Endodermal cell (in vitro differentiated cells): ENCODE measurements around the gene GAREM1. TPM values are rescaled to one million over a fixed set of nuclear protein-coding genes. Genes with fewer than 3 reads are reported as not detected.
A peak's percentile ranks its signal among the peaks of the same experiment; 100 is the strongest.

ENCODE experiments used
- DNase-seq: peaks from one replicate; pipeline ENCODE4 v3.0.0-alpha.2; 2017
- H3K27ac ChIP-seq: 2 replicates; pipeline ENCODE4 v1.5.1; 2013; ENCODE audit warnings: mild to moderate bottlenecking, low read depth, low read length, moderate library complexity
- H3K27me3 ChIP-seq: 2 replicates; pipeline ENCODE4 v1.6.1; 2013; ENCODE audit warnings: mild to moderate bottlenecking, low read length, moderate library complexity; ENCODE audit not compliant: insufficient read depth, control insufficient read depth, poor library complexity, severe bottlenecking
- H3K36me3 ChIP-seq: 2 replicates; pipeline ENCODE4 v1.7.0; 2013; ENCODE audit warnings: mild to moderate bottlenecking, low read length, moderate library complexity; ENCODE audit not compliant: control insufficient read depth, insufficient read depth
- H3K4me1 ChIP-seq: one replicate; pipeline ENCODE4 v1.7.0; 2013; ENCODE audit warnings: low read length; ENCODE audit not compliant: control insufficient read depth, insufficient read depth
- H3K4me3 ChIP-seq: 2 replicates; pipeline ENCODE4 v1.5.1; 2013; ENCODE audit warnings: mild to moderate bottlenecking, low read length, moderate library complexity
- H3K9ac ChIP-seq: 2 replicates; pipeline ENCODE4 v1.6.1; 2013; ENCODE audit warnings: mild to moderate bottlenecking, low read length, moderate library complexity; ENCODE audit not compliant: poor library complexity, severe bottlenecking; ENCODE audit errors: extremely low read depth
- H3K9me3 ChIP-seq: 2 replicates; pipeline ENCODE4 v1.6.1; 2013; ENCODE audit warnings: mild to moderate bottlenecking, low read length, moderate library complexity; ENCODE audit not compliant: control insufficient read depth
- H3K27ac Mint-ChIP-seq: 2 replicates; pipeline ENCODE4 v1.8.0; 2020; ENCODE audit warnings: mixed read lengths
- H3K27me3 Mint-ChIP-seq: 2 replicates; pipeline ENCODE4 v1.8.0; 2021; ENCODE audit warnings: mild to moderate bottlenecking, mixed read lengths; ENCODE audit not compliant: insufficient read depth
- H3K36me3 Mint-ChIP-seq: 2 replicates; pipeline ENCODE4 v1.8.0; 2020; ENCODE audit warnings: low read depth, mixed read lengths
- H3K4me1 Mint-ChIP-seq: 2 replicates; pipeline ENCODE4 v1.8.0; 2020; ENCODE audit warnings: mixed read lengths
- H3K4me3 Mint-ChIP-seq: 2 replicates; pipeline ENCODE4 v1.8.0; 2020; ENCODE audit warnings: mild to moderate bottlenecking, moderate library complexity, mixed read lengths
- H3K9me3 Mint-ChIP-seq: 2 replicates; pipeline ENCODE4 v1.8.0; 2020; ENCODE audit warnings: mild to moderate bottlenecking, mixed read lengths
- WGBS, 2 experiments: methylation state at CpG; one replicate each; pipeline versions ENCODE4 v1.1.5 to v1.1.7; 2013; ENCODE audit warnings: missing lambda C conversion rate in 2 of 2, mixed read lengths in 1 of 2; ENCODE audit not compliant: insufficient coverage in 1 of 2, insufficient read length in 1 of 2; 5-methylcytosine and 5-hydroxymethylcytosine counted together
- total RNA-seq, 2 donors: library from RNA; stranded (reverse); fragmentation: NEBNext Ultra II Directional in 1 of 2; extraction: Animal tissue kit (Norgen Biotek cat#: 25700) in 1 of 2; gene quantifications; 2 replicates in 1 of 2; 3 replicates in 1 of 2; pipeline ENCODE4 v1.2.1, GENCODE V29; 2021
- TF ChIP-seq, protein P1 (sequence below): fragments of 200-600 bp; sonication (generic); conservative IDR thresholded peaks from 2 replicates; pipeline ENCODE4 v1.5.0; 2021; ENCODE audit warnings: antibody characterized with exemption, mild to moderate bottlenecking

The GAREM1 gene
- total RNA-seq, 2 donors from 2014 or later: 9.2 to 9.4 TPM

DNA sequence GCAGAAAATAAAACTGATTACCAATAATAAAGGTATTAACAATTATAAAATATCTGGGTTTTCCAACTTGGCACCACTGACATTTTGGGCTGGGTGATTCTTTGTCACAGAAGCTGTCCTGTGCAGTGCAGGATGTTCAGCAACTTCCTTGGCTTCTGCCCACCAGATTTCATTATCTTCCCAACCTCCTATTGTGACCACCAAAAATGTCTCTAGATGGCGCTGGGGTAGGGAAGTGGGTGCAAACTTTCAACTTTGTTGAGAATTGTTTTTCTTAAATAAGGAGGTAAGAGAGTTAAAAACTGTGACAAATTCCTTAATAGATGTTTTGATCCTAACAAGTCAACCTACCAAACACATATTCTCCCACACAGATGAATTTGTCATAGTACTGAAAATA, 90.1 kb downstream of the GAREM1 start:
- Mint-ChIP-seq H3K27ac (no peak overlapping the region), H3K36me3 (peaks cover 3% of the 10 kb centered on the region), H3K4me3 (no peak overlapping the region), H3K27me3 (no peaks in the 10 kb centered on the region), H3K9me3 (no peaks in the 10 kb centered on the region), H3K4me1 (peaks cover 27% of the 10 kb centered on the region)
- no peaks in the 10 kb centered on the region for H3K36me3 ChIP-seq
- no peaks in the 10 kb centered on the region for H3K9me3 ChIP-seq
- H3K27ac ChIP-seq: no peak overlapping the region
- no peak overlapping the region for H3K9ac ChIP-seq
- WGBS, 2 experiments: 50% methylated on average over 1 of the region's 1 CpG; no CpG with 5 or more reads in 1 of the 2 experiments
- TF ChIP-seq, protein P1, sequence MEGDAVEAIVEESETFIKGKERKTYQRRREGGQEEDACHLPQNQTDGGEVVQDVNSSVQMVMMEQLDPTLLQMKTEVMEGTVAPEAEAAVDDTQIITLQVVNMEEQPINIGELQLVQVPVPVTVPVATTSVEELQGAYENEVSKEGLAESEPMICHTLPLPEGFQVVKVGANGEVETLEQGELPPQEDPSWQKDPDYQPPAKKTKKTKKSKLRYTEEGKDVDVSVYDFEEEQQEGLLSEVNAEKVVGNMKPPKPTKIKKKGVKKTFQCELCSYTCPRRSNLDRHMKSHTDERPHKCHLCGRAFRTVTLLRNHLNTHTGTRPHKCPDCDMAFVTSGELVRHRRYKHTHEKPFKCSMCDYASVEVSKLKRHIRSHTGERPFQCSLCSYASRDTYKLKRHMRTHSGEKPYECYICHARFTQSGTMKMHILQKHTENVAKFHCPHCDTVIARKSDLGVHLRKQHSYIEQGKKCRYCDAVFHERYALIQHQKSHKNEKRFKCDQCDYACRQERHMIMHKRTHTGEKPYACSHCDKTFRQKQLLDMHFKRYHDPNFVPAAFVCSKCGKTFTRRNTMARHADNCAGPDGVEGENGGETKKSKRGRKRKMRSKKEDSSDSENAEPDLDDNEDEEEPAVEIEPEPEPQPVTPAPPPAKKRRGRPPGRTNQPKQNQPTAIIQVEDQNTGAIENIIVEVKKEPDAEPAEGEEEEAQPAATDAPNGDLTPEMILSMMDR: peak; percentile 53
- no peaks in the 10 kb centered on the region for H3K4me1 ChIP-seq
- H3K27me3 ChIP-seq: no peaks in the 10 kb centered on the region
- no peak overlapping the region for H3K4me3 ChIP-seq
- no peak for DNase-seq

DNA sequence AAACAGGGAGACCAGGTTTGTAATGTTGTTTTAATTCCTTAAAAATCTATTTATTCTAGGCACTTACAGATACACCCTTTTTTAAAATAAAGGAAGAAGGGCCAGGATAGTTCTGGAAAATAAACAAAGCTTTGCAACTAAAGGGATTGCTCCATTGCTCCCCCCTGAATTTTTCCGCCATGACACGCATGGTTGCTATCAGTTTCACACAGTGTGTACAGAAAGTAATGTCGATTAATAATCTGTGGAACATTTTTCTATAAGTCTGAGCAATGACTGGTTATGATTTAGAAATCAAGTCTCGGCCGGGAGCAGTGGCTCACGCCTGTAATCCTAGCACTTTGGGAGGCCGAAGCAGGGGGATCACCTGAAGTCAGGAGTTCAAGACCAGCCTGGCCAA, 90.8 kb downstream of the GAREM1 start:
- no peaks in the 10 kb centered on the region for H3K27me3 ChIP-seq
- no peaks in the 10 kb centered on the region for H3K9me3 Mint-ChIP-seq
- TF ChIP-seq, protein P1: no peak
- peaks cover 27% of the 10 kb centered on the region for H3K4me1 Mint-ChIP-seq
- H3K36me3 ChIP-seq: no peaks in the 10 kb centered on the region
- peaks cover 3% of the 10 kb centered on the region for H3K36me3 Mint-ChIP-seq
- WGBS, 2 experiments: 92 to 96% methylated on average over 4 to 7 of the region's 7 CpGs
- no peak overlapping the region for H3K27ac ChIP-seq
- H3K4me1 ChIP-seq: no peaks in the 10 kb centered on the region
- H3K9ac ChIP-seq: no peak overlapping the region
- DNase-seq: no peak
- no peak overlapping the region for H3K4me3 Mint-ChIP-seq
- H3K27ac Mint-ChIP-seq: no peak overlapping the region
- H3K9me3 ChIP-seq: no peaks in the 10 kb centered on the region
- H3K4me3 ChIP-seq: no peak overlapping the region
- no peaks in the 10 kb centered on the region for H3K27me3 Mint-ChIP-seq

DNA sequence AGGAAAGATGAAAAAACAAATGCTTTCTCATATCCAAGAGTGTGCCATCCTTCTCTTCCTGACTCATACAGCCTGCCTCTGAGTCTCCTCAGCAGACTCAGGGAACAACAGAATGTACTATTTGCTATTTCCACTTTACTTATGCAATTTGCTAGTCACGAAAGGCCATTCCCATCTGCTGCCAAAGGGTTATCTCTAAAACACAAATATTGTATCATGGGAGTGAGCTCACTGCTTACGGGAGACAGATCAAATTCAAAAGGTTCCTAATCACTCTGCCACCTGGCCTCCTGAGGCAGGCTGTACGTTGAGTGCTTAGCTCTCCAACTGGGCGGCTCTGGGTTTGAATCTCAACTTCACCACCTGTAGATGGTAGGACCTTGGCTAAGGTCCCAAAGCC, 92.0 kb downstream of the GAREM1 start:
- no peak for DNase-seq
- Mint-ChIP-seq H3K27ac (no peak overlapping the region), H3K4me3 (no peak overlapping the region), H3K4me1 (peaks cover 25% of the 10 kb centered on the region), H3K27me3 (no peaks in the 10 kb centered on the region), H3K9me3 (no peaks in the 10 kb centered on the region), H3K36me3 (peaks cover 3% of the 10 kb centered on the region)
- Histone ChIP-seq H3K9ac (no peak overlapping the region), H3K27me3 (no peaks in the 10 kb centered on the region), H3K27ac (no peak overlapping the region), H3K36me3 (no peaks in the 10 kb centered on the region), H3K4me3 (no peak overlapping the region), H3K9me3 (no peaks in the 10 kb centered on the region), H3K4me1 (no peaks in the 10 kb centered on the region)
- WGBS, 2 experiments: 94 to 97% methylated on average over 3 to 4 of the region's 4 CpGs
- TF ChIP-seq, protein P1: no peak
